Nucleus accumbens (tissue), 56 donors: ENCODE measurements around the gene SUPT20HL1.
"Not testable (repeated sequence)": the region's sequence is repeated elsewhere in the genome, so short reads cannot be mapped to it uniquely, and the experiment has no call there.

Experiments used
- DNase-seq, 56 donors: peaks; one replicate each; lab custom pipeline; 2025; lab: John Stamatoyannopoulos, UW

The SUPT20HL1 gene

GRCh38 chrX:24360272-24360671 is at the start of gene SUPT20HL1:
Gene SUPT20HL1 (plus strand): TSS chrX:24360639. CDS start chrX:24362761, 2,122 bp downstream.
- DNase-seq, result no peak

GRCh38 chrX:24310916-24311315 is 49.5 kb upstream of the SUPT20HL1 start:
- DNase-seq, result peak in 1 of 56 donors; percentile 7

GRCh38 chrX:24311507-24312248 is 48.8 kb upstream of the SUPT20HL1 start:
- DNase-seq, result not testable (repeated sequence)

GRCh38 chrX:24312249-24312607 is 48.2 kb upstream of the SUPT20HL1 start:
- DNase-seq, result not testable (repeated sequence)

GRCh38 chrX:24314019-24314635 is 46.3 kb upstream of the SUPT20HL1 start, which contains the start of gene SUPT20HL2:
Gene SUPT20HL2 (minus strand): TSS chrX:24314069. CDS start chrX:24313315, 754 bp downstream.
- DNase-seq, result no peak

- no peak for DNase-seq
Measured at GRCh38 chrX:24316111-24316510, 44.3 kb upstream of the SUPT20HL1 start.

- DNase-seq, result no peak
Measured at GRCh38 chrX:24317567-24317966, 42.9 kb upstream of the SUPT20HL1 start.

GRCh38 chrX:24321741-24322395 is 38.6 kb upstream of the SUPT20HL1 start:
- no peak for DNase-seq

GRCh38 chrX:24325231-24325630 is 35.2 kb upstream of the SUPT20HL1 start:
- DNase-seq, result no peak

- no peak for DNase-seq
Measured at GRCh38 chrX:24332878-24333277, 27.6 kb upstream of the SUPT20HL1 start.

GRCh38 chrX:24333371-24333770 is 27.1 kb upstream of the SUPT20HL1 start:
- no peak for DNase-seq

GRCh38 chrX:24334461-24334860 is 26.0 kb upstream of the SUPT20HL1 start:
- no peak for DNase-seq

GRCh38 chrX:24335871-24336270 is 24.6 kb upstream of the SUPT20HL1 start:
- no peak for DNase-seq

- DNase-seq, result no peak
Measured at GRCh38 chrX:24339911-24340310, 20.5 kb upstream of the SUPT20HL1 start.

GRCh38 chrX:24340501-24340900 is 19.9 kb upstream of the SUPT20HL1 start:
- no peak for DNase-seq

GRCh38 chrX:24341795-24342194 is 18.6 kb upstream of the SUPT20HL1 start:
- no peak for DNase-seq

GRCh38 chrX:24343719-24344118 is 16.7 kb upstream of the SUPT20HL1 start:
- DNase-seq, result no peak

GRCh38 chrX:24347881-24348280 is 12.6 kb upstream of the SUPT20HL1 start:
- DNase-seq, result no peak

GRCh38 chrX:24350217-24350616 is 10.2 kb upstream of the SUPT20HL1 start:
- no peak for DNase-seq

- DNase-seq, result peak in 1 of 56 donors; percentile 7
Measured at GRCh38 chrX:24355095-24355494, 5.3 kb upstream of the SUPT20HL1 start.

GRCh38 chrX:24357106-24357505 is 3.3 kb upstream of the SUPT20HL1 start:
- no peak for DNase-seq
